NCI-H2107 treated with DMSO at 0.1 percent for 48 hours (cell line): Measurements from ENCODE around the gene SMG1.
"Not testable (repeated sequence)": the region's sequence is repeated elsewhere in the genome, so short reads cannot be mapped to it uniquely, and the experiment has no call there.

Experiments
- DNase-seq: peaks from one replicate; lab custom pipeline; 2025; ENCODE audit not compliant: unreplicated experiment; lab: John Stamatoyannopoulos, UW

Gene SMG1

DNA sequence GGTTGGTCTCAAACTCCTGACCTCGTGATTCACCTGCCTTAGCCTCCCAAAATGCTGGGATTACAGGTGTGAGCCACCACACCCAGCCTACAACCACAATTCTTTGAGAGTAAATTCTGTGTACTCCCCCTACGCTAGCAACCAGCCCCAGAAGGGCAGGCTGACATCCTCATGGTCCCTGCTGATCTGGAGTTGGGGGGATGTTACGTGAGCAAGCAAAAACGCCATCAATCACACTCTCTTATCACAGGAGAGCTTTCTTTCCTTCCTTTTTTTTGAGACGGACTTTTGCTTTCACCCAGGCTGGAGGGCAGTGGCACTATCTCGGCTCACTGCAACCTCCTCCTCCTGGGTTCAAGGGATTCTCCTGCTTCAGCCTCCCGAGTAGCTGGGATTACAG is 154.0 kb downstream of the SMG1 start:
- DNase-seq, result not testable (repeated sequence)

DNA sequence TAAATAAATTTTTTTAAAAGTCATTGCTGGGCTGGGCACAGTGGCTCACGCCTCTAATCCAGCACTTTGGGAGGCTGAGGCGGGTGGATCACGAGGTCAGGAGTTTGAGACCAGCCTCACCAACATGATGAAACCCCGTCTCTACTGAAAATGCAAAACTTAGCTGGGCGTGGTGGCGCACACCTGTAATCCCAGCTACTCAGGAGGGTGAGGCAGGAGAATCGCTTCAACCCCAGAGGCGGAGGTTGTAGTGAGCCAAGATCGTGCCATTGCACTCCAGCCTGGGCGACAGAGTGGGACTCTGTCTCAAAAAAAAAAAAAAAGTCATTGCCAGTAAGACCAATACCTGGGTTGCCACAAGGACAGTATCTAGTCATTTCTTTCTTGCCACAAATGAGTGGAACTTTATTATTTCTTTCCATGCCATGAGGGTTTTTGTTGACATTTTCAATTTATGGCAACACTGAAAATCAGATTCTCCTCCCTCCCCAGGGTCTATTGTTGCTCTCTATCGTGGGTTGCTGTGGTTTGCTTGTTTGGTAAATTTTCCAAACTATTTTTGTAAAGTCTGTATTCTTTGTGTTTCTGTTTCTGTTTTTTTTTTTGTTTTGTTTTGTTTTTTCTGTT is 155.8 kb downstream of the SMG1 start:
- not testable (repeated sequence) for DNase-seq

- DNase-seq, result not testable (repeated sequence)
Observed at GRCh38 chr16:18767217-18767616, 159.0 kb downstream of the SMG1 start.

DNA sequence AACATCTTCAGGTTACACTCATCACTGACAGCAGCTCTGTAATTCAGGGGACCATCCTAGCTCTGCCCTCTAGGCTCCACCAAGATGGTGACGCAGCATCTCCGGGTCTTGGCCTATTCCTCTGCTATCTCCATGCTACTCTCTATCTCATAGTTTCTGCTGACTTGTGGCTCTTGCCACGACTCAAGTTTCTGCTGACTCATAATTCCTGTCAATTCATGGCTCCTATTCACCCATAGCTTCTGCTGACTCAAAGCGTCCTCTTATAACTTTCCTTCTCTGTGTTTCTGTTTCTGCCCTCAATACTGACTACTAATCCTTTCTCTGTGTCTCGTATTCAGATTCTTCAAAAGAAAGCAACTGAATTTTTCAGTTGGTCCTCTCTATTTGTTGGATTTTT is 163.5 kb downstream of the SMG1 start:
- DNase-seq, result not testable (repeated sequence)

DNA sequence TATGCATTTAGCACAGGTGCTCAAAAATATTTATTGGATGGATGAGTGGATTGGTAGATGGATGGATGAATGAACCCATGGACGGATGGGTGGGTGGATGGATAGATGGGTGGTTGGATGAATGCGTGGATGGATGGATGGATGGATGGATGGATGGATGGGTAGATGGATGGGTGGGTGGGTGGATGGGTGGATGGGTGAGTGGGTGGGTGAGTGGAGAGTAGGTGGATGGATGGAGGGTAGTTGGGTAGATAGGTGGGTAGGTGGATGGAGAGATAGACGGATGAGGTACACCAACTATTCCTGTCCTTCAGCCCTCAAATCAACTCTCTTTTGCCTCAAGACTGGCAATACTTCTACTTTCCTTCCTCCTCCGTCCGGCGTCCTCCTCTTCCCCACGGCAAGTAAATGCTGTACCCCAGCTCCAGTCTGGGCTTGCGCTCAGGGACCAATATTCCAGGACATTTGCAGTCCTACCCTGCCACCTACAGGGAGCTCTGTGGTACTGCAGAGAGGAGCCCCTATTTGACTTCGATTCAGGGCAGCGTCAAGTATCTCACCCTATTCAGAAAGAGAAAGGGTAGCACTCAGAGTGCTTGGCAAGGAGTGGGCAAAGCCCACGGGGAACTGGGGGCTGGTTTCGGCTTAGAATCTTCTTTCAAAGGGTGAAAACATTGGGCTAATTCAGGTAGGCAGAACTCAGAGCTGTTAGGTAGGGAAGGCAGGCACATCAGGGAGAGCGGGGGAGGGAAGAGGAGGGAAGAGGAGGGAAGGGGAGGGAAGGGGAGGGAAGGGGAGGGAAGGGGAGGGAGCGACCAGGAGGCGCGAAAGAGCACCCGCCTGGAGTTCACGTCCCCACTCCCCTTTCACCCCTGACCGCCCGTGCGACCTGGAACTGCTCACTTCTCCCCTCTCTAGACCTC is 166.3 kb downstream of the SMG1 start:
- DNase-seq, result peak; percentile 22

GRCh38 chr16:18757960-18758660 is 168.1 kb downstream of the SMG1 start:
- not testable (repeated sequence) for DNase-seq

DNA sequence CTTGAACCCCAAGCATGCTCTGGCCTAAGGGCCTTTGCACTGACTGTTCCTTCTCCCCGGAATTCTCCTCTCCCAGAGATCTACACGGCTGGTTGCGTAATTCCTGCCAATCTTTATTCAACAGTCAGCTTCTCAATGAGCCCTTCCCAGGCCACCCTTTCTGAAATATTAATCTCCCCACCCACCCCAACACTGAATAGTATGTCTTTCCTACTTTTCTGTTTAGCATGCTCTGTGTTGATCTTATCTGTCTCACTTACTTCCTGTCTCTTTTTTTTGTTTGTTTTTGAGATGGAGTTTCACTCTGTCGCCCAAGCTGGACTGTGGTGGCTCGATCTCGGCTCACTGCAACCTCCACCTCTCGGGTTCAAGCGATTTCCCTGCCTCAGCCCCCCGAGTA is 169.6 kb downstream of the SMG1 start:
- not testable (repeated sequence) for DNase-seq
